ENCODE measurements around the gene JAM2. TPM values are rescaled to one million over a fixed set of nuclear protein-coding genes. Genes with fewer than 3 reads are reported as not detected.
A peak's percentile ranks its signal among the peaks of the same experiment; 100 is the strongest.

The JAM2 gene
- polyA plus RNA-seq, 1 donor from 2014 or later: 1.1 TPM

DNA sequence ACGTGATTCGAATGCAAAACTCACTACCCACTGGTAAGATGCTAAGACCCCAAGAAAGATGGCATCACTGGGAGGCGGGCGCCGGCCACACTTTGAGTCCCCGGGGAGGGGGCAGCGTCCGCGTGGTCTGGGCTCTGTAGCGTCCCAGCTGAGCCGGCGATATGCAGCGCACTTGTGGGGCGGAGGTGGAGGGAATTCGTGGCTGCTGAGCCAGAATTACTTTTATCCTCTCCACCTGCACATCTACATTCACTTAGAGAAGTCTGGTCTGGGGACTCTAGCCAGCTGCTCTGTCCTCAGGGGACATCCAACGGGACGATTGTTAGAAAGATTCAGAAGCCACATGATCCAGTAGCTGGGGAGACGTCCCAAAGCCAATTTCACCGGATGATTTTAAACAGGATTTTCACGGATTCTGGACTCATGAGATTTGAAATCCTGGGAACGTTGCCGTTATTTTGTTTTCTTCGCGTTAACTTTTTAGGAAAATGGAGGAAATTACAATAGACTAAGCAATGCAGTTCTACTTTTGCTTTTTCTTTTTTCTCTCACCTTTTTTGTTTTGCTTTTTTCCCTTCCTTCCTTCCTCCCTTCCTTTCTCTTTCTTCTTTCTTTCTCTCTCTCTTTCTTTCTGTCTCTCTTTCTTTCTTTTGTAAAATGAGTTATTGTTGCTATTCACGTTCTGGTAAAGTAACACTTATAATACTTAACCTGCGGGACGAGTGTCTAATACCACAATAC, 1.3 kb downstream of the JAM2 start:
- Histone ChIP-seq H3K27me3 (ENCODE audit: insufficient read depth, low read depth, low read length) (no peaks in the 10 kb centered on the region), H4K20me1 (ENCODE audit: insufficient read depth) (no peaks in the 10 kb centered on the region), H3K9me3 (ENCODE audit: low read length) (no peaks in the 10 kb centered on the region), H2AFZ (ENCODE audit: low read depth, low read length) (peak overlapping the region; percentile 73), H3K9me2 (ENCODE audit: insufficient read depth, low read length) (no peaks in the 10 kb centered on the region), H3K9ac (ENCODE audit: low read length) (peak overlapping the region; percentile 78), H3K36me3 (ENCODE audit: insufficient read depth, low read length) (no peaks in the 10 kb centered on the region), H3K27ac (ENCODE audit: low read length) (no peak overlapping the region), H3K79me2 (replicated peaks; ENCODE audit: insufficient read depth, low read length) (no peaks in the 10 kb centered on the region), H3F3A (ENCODE audit: insufficient read depth, low read length, poor library complexity, severe bottlenecking) (peaks cover 3% of the 10 kb centered on the region), H3K4me2 (ENCODE audit: low read length) (peak overlapping the region; percentile 66), H3K4me3 (ENCODE audit: low read length) (peak overlapping the region; percentile 89)
- TF ChIP-seq, protein P1, sequence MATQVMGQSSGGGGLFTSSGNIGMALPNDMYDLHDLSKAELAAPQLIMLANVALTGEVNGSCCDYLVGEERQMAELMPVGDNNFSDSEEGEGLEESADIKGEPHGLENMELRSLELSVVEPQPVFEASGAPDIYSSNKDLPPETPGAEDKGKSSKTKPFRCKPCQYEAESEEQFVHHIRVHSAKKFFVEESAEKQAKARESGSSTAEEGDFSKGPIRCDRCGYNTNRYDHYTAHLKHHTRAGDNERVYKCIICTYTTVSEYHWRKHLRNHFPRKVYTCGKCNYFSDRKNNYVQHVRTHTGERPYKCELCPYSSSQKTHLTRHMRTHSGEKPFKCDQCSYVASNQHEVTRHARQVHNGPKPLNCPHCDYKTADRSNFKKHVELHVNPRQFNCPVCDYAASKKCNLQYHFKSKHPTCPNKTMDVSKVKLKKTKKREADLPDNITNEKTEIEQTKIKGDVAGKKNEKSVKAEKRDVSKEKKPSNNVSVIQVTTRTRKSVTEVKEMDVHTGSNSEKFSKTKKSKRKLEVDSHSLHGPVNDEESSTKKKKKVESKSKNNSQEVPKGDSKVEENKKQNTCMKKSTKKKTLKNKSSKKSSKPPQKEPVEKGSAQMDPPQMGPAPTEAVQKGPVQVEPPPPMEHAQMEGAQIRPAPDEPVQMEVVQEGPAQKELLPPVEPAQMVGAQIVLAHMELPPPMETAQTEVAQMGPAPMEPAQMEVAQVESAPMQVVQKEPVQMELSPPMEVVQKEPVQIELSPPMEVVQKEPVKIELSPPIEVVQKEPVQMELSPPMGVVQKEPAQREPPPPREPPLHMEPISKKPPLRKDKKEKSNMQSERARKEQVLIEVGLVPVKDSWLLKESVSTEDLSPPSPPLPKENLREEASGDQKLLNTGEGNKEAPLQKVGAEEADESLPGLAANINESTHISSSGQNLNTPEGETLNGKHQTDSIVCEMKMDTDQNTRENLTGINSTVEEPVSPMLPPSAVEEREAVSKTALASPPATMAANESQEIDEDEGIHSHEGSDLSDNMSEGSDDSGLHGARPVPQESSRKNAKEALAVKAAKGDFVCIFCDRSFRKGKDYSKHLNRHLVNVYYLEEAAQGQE (IDR thresholded peaks at IDR 0.05; ENCODE audit: borderline replicate concordance): no peak
- TF ChIP-seq MXI1 (conservative IDR thresholded peaks at IDR 0.05; ENCODE audit: poor library complexity, severe bottlenecking): no peak
- TF ChIP-seq EZH2 (IDR thresholded peaks at IDR 0.05; ENCODE audit: borderline replicate concordance, insufficient read depth, low read length, poor library complexity, severe bottlenecking): no peak
- no peak for TF ChIP-seq TAF1 (IDR thresholded peaks at IDR 0.05; ENCODE audit: low read depth)
- no peak for TF ChIP-seq RAD21 (conservative IDR thresholded peaks at IDR 0.05)
- no peak for TF ChIP-seq EP300 (conservative IDR thresholded peaks at IDR 0.05; ENCODE audit: poor library complexity, severe bottlenecking)
- TF ChIP-seq SMC3 (conservative IDR thresholded peaks at IDR 0.05; ENCODE audit: poor library complexity): no peak
- TF ChIP-seq POLR2AphosphoS5 (IDR thresholded peaks at IDR 0.05): no peak
- TF ChIP-seq CTCF (IDR thresholded peaks at IDR 0.05; ENCODE audit: poor library complexity, severe bottlenecking): no peak

DNA sequence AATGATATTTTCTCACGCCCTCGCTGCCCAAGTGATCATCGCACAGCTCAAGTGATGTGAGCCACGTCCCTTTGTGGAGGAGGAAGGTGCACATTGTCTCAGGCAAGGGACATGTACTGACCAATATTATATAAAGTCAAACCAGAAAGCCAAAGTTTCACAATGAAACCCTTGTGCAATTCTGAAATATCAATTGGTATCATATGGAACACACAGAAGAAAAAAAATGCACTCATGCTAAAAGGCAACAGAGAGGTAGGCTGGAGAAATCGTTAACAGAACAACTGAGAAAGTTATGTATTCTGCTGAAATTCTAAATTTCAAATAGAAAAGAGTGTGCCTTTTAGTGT, 1.9 kb downstream of the JAM2 start:
- Histone ChIP-seq H3K27ac (ENCODE audit: low read length) (no peak overlapping the region), H3K9me3 (ENCODE audit: low read length) (no peaks in the 10 kb centered on the region), H3K9ac (ENCODE audit: low read length) (no peak overlapping the region), H3K4me2 (ENCODE audit: low read length) (no peak overlapping the region), H3K79me2 (replicated peaks; ENCODE audit: insufficient read depth, low read length) (no peaks in the 10 kb centered on the region), H2AFZ (ENCODE audit: low read depth, low read length) (no peak overlapping the region), H4K20me1 (ENCODE audit: insufficient read depth) (no peaks in the 10 kb centered on the region), H3K36me3 (ENCODE audit: insufficient read depth, low read length) (no peaks in the 10 kb centered on the region), H3K4me3 (ENCODE audit: low read length) (peak overlapping the region; percentile 89), H3K27me3 (ENCODE audit: insufficient read depth, low read depth, low read length) (no peaks in the 10 kb centered on the region), H3F3A (ENCODE audit: insufficient read depth, low read length, poor library complexity, severe bottlenecking) (peaks cover 3% of the 10 kb centered on the region), H3K9me2 (ENCODE audit: insufficient read depth, low read length) (no peaks in the 10 kb centered on the region)
- TF ChIP-seq, protein P1 (IDR thresholded peaks at IDR 0.05; ENCODE audit: borderline replicate concordance): no peak
- TF ChIP-seq RAD21 (conservative IDR thresholded peaks at IDR 0.05) (no peak), EP300 (conservative IDR thresholded peaks at IDR 0.05; ENCODE audit: poor library complexity, severe bottlenecking) (no peak), SMC3 (conservative IDR thresholded peaks at IDR 0.05; ENCODE audit: poor library complexity) (no peak), POLR2AphosphoS5 (IDR thresholded peaks at IDR 0.05) (no peak), EZH2 (IDR thresholded peaks at IDR 0.05; ENCODE audit: borderline replicate concordance, insufficient read depth, low read length, poor library complexity, severe bottlenecking) (no peak), CTCF (IDR thresholded peaks at IDR 0.05; ENCODE audit: poor library complexity, severe bottlenecking) (no peak), MXI1 (conservative IDR thresholded peaks at IDR 0.05; ENCODE audit: poor library complexity, severe bottlenecking) (no peak), TAF1 (IDR thresholded peaks at IDR 0.05; ENCODE audit: low read depth) (no peak)
